GM12801 (cell line): ENCODE measurements around the gene UTP11.

Experiments
- TF ChIP-seq, protein P1 (sequence below): IDR thresholded peaks from one replicate; pipeline ENCODE4 v1.5.1; 2011; ENCODE audit warnings: control low read depth; ENCODE audit not compliant: insufficient read length; ENCODE audit errors: extremely low read depth

Gene UTP11

GRCh38 chr1:38045401-38046332 is 33.1 kb downstream of the UTP11 start:
- TF ChIP-seq, protein P1, sequence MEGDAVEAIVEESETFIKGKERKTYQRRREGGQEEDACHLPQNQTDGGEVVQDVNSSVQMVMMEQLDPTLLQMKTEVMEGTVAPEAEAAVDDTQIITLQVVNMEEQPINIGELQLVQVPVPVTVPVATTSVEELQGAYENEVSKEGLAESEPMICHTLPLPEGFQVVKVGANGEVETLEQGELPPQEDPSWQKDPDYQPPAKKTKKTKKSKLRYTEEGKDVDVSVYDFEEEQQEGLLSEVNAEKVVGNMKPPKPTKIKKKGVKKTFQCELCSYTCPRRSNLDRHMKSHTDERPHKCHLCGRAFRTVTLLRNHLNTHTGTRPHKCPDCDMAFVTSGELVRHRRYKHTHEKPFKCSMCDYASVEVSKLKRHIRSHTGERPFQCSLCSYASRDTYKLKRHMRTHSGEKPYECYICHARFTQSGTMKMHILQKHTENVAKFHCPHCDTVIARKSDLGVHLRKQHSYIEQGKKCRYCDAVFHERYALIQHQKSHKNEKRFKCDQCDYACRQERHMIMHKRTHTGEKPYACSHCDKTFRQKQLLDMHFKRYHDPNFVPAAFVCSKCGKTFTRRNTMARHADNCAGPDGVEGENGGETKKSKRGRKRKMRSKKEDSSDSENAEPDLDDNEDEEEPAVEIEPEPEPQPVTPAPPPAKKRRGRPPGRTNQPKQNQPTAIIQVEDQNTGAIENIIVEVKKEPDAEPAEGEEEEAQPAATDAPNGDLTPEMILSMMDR: no peak

DNA sequence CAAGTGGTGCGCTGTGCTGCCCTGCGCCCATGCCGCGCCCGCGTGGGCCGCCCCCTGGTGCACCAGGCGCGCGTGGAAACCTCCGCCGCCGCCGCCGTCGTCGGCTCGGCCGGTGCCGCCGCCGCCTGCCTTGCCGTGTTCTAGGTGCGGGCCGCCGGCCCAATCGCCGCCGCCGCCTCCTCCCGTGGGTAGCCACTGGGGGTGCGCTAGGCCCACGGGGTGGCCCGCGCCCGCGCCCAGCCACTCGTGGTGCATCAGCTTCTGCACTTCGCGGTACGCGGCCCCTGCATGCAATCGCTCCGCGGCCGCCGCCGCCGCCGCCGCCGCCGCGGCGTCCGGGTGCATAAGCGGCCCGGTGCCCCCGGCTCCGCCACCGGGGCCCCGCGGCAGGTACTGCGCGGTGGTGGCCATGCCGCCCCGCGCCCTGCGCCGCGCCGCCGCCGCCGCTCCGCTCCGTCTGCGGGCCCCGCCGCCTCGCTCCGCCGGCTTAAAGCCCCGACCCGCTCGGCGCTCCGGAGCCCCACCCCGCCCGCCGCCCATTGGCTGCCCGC is 33.9 kb downstream of the UTP11 start, which contains the start of gene POU3F1:
Gene POU3F1, minus strand, starts transcription at position 461 of the 551 bp plus-strand sequence. Its CDS starts 50 bp downstream, at position 411.
- TF ChIP-seq, protein P1: no peak

- TF ChIP-seq, protein P1: no peak
These were observed 34.5 kb downstream of the UTP11 start for GRCh38 chr1:38046884-38047602.

- TF ChIP-seq, protein P1: no peak
These were observed 35.1 kb downstream of the UTP11 start for GRCh38 chr1:38047603-38048141.

GRCh38 chr1:38050397-38051078 is 38.0 kb downstream of the UTP11 start:
- TF ChIP-seq, protein P1: no peak

DNA sequence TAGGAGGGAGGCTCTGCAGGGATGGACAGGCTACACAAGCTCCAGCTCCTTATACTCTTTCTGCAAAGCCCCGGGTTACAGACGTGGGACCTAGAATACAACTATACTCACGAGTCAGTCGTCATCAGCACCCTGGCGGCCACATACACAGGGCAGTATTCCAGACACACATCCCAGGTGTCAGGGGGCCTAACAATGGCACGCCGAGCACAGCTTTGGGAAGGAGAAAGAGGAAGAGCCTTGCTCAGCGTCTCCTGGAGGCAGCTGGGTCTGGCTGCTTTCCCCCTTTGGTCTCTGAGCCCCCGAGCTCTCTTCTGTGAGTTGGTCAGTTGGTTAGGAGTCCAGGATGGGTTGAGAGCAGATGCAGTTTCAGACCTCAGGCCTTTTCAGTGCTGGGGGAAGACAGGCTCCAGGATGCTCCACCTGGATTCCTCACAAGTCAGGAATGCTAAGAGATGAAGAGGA is 38.6 kb downstream of the UTP11 start:
- TF ChIP-seq, protein P1: no peak
